IMR-90 (cell line): ENCODE results near the gene GRB14. TPM values are rescaled to one million over a fixed set of nuclear protein-coding genes. Genes with fewer than 3 reads are reported as not detected.

Source experiments
- ATAC-seq: fragments of 200-7000 bp; cut with Tn5 transposase; 2 replicates; pipeline ENCODE4 v1.9.1; 2020; ENCODE audit warnings: low read depth, mild to moderate bottlenecking, moderate library complexity
- BruUV-seq: library from RNA; stranded (reverse); fragments of 400-500 nt; replicated peaks from 2 replicates; lab custom pipeline; 2021; lab: Mats Ljungman, UMichigan
- CTCF ChIA-PET: fragments of 300-600 bp; formaldehyde crosslinking; extraction: SDS; loops from one replicate; lab custom pipeline; 2021; ENCODE audit warnings: antibody characterized with exemption; lab: Yijun Ruan, JAX
- POLR2A ChIA-PET: fragments of 300-600 bp; sonication (Branson Sonifier 250); formaldehyde crosslinking; loops from one replicate; lab custom pipeline; 2022; ENCODE audit warnings: antibody characterized with exemption; ENCODE audit not compliant: unreplicated experiment; lab: Charles Lee
- DNase-seq: peaks from one replicate; pipeline ENCODE4 v3.0.0; 2013
- H2AFZ ChIP-seq: replicated peaks from 2 replicates; pipeline ENCODE3; 2013; ENCODE audit warnings: low read length, mild to moderate bottlenecking; ENCODE audit not compliant: poor library complexity
- H2AK5ac ChIP-seq: 2 replicates; pipeline ENCODE4 v1.6.1; 2013; ENCODE audit warnings: low read depth, low read length, inconsistent platforms
- H2AK9ac ChIP-seq: replicated peaks from 2 replicates; pipeline ENCODE3; 2013; ENCODE audit warnings: mild to moderate bottlenecking, low read depth, low read length, moderate library complexity; ENCODE audit not compliant: poor library complexity
- H2BK120ac ChIP-seq: 2 replicates; pipeline ENCODE4 v1.6.1; 2013; ENCODE audit warnings: low read depth, low read length, inconsistent platforms
- H2BK15ac ChIP-seq: 3 replicates; pipeline ENCODE4 v1.6.1; 2013; ENCODE audit warnings: low read depth, low read length, inconsistent platforms
- H2BK20ac ChIP-seq: 2 replicates; pipeline ENCODE4 v1.6.1; 2013; ENCODE audit warnings: low read depth, mild to moderate bottlenecking, inconsistent platforms, low read length, moderate library complexity
- H2BK5ac ChIP-seq: 2 replicates; pipeline ENCODE4 v1.6.1; 2013; ENCODE audit warnings: mild to moderate bottlenecking, low read depth, low read length, inconsistent platforms; ENCODE audit not compliant: poor library complexity, severe bottlenecking
- H3K14ac ChIP-seq: replicated peaks from 2 replicates; pipeline ENCODE4 v1.6.1; 2013; ENCODE audit warnings: low read depth, low read length, inconsistent platforms
- H3K18ac ChIP-seq: 2 replicates; pipeline ENCODE4 v1.6.1; 2013; ENCODE audit warnings: low read depth, low read length, control low read depth
- H3K23ac ChIP-seq: 2 replicates; pipeline ENCODE4 v1.6.1; 2013; ENCODE audit warnings: low read depth, low read length, inconsistent platforms
- H3K27ac ChIP-seq: 2 replicates; pipeline ENCODE4 v1.5.1; 2013; ENCODE audit warnings: mild to moderate bottlenecking, control low read depth, low read length; ENCODE audit not compliant: insufficient read depth
- H3K27me3 ChIP-seq: 2 replicates; pipeline ENCODE4 v1.6.1; 2013; ENCODE audit warnings: low read length; ENCODE audit not compliant: control insufficient read depth, insufficient read depth
- H3K36me3 ChIP-seq: 2 replicates; pipeline ENCODE4 v1.6.1; 2013; ENCODE audit warnings: low read length, mixed read lengths; ENCODE audit not compliant: control insufficient read depth, insufficient read depth
- H3K4ac ChIP-seq: 2 replicates; pipeline ENCODE4 v1.6.1; 2013; ENCODE audit warnings: low read depth, low read length, inconsistent platforms
- H3K4me1 ChIP-seq: 2 replicates; pipeline ENCODE4 v1.6.1; 2013; ENCODE audit warnings: low read length, mixed read lengths; ENCODE audit not compliant: control insufficient read depth, insufficient read depth
- H3K4me2 ChIP-seq: 2 replicates; pipeline ENCODE4 v1.6.1; 2013; ENCODE audit warnings: low read depth, mild to moderate bottlenecking, control low read depth, low read length, moderate library complexity
- H3K4me3 ChIP-seq: 2 replicates; pipeline ENCODE4 v1.5.1; 2013; ENCODE audit warnings: low read depth, mild to moderate bottlenecking, control low read depth, low read length, moderate library complexity; ENCODE audit not compliant: insufficient read depth
- H3K56ac ChIP-seq: 2 replicates; pipeline ENCODE4 v1.6.1; 2013; ENCODE audit warnings: low read length, inconsistent platforms; ENCODE audit not compliant: insufficient read depth; ENCODE audit errors: extremely low read depth
- H3K79me1 ChIP-seq, 2 experiments: 2 replicates each; pipeline ENCODE4 v1.6.1; 2013; ENCODE audit warnings: low read length in 2 of 2, inconsistent platforms in 1 of 2, low read depth in 1 of 2
- H3K9ac ChIP-seq: 2 replicates; pipeline ENCODE4 v1.6.1; 2013; ENCODE audit warnings: low read depth, low read length, control low read depth
- H3K9me1 ChIP-seq: 2 replicates; pipeline ENCODE4 v1.6.1; 2013; ENCODE audit warnings: low read length, inconsistent platforms; ENCODE audit not compliant: insufficient read depth
- H3K9me3 ChIP-seq: 2 replicates; pipeline ENCODE4 v1.6.1; 2013; ENCODE audit warnings: low read length; ENCODE audit not compliant: control insufficient read depth, insufficient read depth
- H4K20me1 ChIP-seq: 2 replicates; pipeline ENCODE4 v1.6.1; 2013; ENCODE audit warnings: low read length, inconsistent platforms; ENCODE audit not compliant: insufficient read depth
- H4K5ac ChIP-seq: 2 replicates; pipeline ENCODE4 v1.6.1; 2013; ENCODE audit warnings: mild to moderate bottlenecking, low read depth, low read length, control low read depth
- H4K8ac ChIP-seq, 2 experiments: 2 replicates each; pipeline ENCODE4 v1.6.1; 2013; ENCODE audit warnings: low read depth in 2 of 2, low read length in 2 of 2, control low read depth in 1 of 2, inconsistent platforms in 1 of 2
- H4K91ac ChIP-seq: 2 replicates; pipeline ENCODE4 v1.6.1; 2013; ENCODE audit warnings: low read depth, low read length, inconsistent platforms; ENCODE audit not compliant: insufficient read depth
- BHLHE40 ChIP-seq: fragments of 150-350 bp; IDR thresholded peaks from 2 replicates; pipeline ENCODE4 v1.6.1; 2016; ENCODE audit warnings: mild to moderate bottlenecking, low read depth, low read length
- CEBPB ChIP-seq: IDR thresholded peaks from 2 replicates; pipeline ENCODE4 v1.6.1; 2012; ENCODE audit warnings: low read depth, low read length, improper control_type of control experiment
- CHD1 ChIP-seq: IDR thresholded peaks from 2 replicates; pipeline ENCODE4 v1.6.1; 2012; ENCODE audit warnings: low read depth, low read length, improper control_type of control experiment
- FOS ChIP-seq: fragments of 150-350 bp; IDR thresholded peaks from 2 replicates; pipeline ENCODE4 v1.6.1; 2016; ENCODE audit warnings: low read depth, low read length
- MAFK ChIP-seq: IDR thresholded peaks from 2 replicates; pipeline ENCODE4 v1.6.1; 2012; ENCODE audit warnings: low read depth, low read length, improper control_type of control experiment
- MAZ ChIP-seq: IDR thresholded peaks from 2 replicates; pipeline ENCODE4 v1.6.1; 2012; ENCODE audit warnings: low read depth, mild to moderate bottlenecking, low read length, improper control_type of control experiment, moderate library complexity, borderline replicate concordance
- MXI1 ChIP-seq: IDR thresholded peaks from 2 replicates; pipeline ENCODE4 v1.6.1; 2012; ENCODE audit warnings: low read depth, mild to moderate bottlenecking, low read length, moderate library complexity, borderline replicate concordance
- NFE2L2 ChIP-seq: fragments of 150-350 bp; IDR thresholded peaks from 2 replicates; pipeline ENCODE4 v1.6.1; 2016; ENCODE audit warnings: low read depth, mild to moderate bottlenecking, low read length
- POLR2A ChIP-seq: IDR thresholded peaks from 2 replicates; pipeline ENCODE4 v1.6.1; 2012; ENCODE audit warnings: mild to moderate bottlenecking, low read depth, low read length
- RAD21 ChIP-seq: IDR thresholded peaks from 2 replicates; pipeline ENCODE4 v1.6.1; 2012; ENCODE audit warnings: low read length, improper control_type of control experiment
- RCOR1 ChIP-seq: IDR thresholded peaks from 2 replicates; pipeline ENCODE4 v1.6.1; 2012; ENCODE audit warnings: mild to moderate bottlenecking, low read length, improper control_type of control experiment; ENCODE audit not compliant: insufficient replicate concordance
- RFX5 ChIP-seq: IDR thresholded peaks from 2 replicates; pipeline ENCODE4 v1.8.0; 2012; ENCODE audit warnings: low read depth, mild to moderate bottlenecking, low read length, moderate library complexity
- SMC3 ChIP-seq: fragments of 150-350 bp; IDR thresholded peaks from 2 replicates; pipeline ENCODE4 v1.6.1; 2016; ENCODE audit warnings: low read depth, mild to moderate bottlenecking, antibody characterized with exemption, low read length, moderate library complexity
- WGBS, 2 experiments: methylation state at CpG; one replicate each; pipeline versions ENCODE4 v1.1.5 to v1.1.7; 2013; ENCODE audit warnings: missing lambda C conversion rate in 2 of 2; ENCODE audit not compliant: insufficient read length in 1 of 2; ENCODE audit errors: extremely low coverage in 2 of 2; 5-methylcytosine and 5-hydroxymethylcytosine counted together
- dilution Hi-C: fragments of 300-500 bp; cut with HindIII; formaldehyde crosslinking; loops from one replicate; pipeline ENCODE4 v1.14.3; 2018; ENCODE audit warnings: low sequenced_read_pairs; ENCODE audit not compliant: unreplicated experiment
- in situ Hi-C: fragments of 300-500 bp; cut with MboI; formaldehyde crosslinking; loops from 3 replicates; pipeline ENCODE4 v1.14.3; 2019; ENCODE audit warnings: low sequenced_read_pairs, inconsistent platforms, mixed read lengths
- intact Hi-C: fragments of 100-400 bp; cut with micrococcal nuclease; formaldehyde crosslinking; loops from 2 replicates; pipeline ENCODE4 v1.10.0; 2022
- polyA plus RNA-seq, 3 experiments: library from polyadenylated mRNA; depleted of rRNA; stranded (reverse); fragments of >200 nt; gene quantifications; 2 replicates each; pipeline ENCODE4 v1.2.3, GENCODE V29; 2012; ENCODE audit warnings: low replicate concordance in 1 of 3
- total RNA-seq: library from RNA; depleted of rRNA; stranded (reverse); fragments of >200 nt; gene quantifications from 2 replicates; pipeline ENCODE4 v1.2.3, GENCODE V29; 2012
- TF ChIP-seq, protein P1 (sequence below): fragments of 150-350 bp; IDR thresholded peaks from 2 replicates; pipeline ENCODE4 v1.6.1; 2017; ENCODE audit warnings: mild to moderate bottlenecking, antibody characterized with exemption, low read length, low read depth
- TF ChIP-seq, protein P2 (sequence below): conservative IDR thresholded peaks from 2 replicates; pipeline ENCODE4 v1.5.1; 2012; ENCODE audit warnings: mild to moderate bottlenecking, low read depth, low read length, improper control_type of control experiment
- TF ChIP-seq, protein P3 (sequence below): fragments of 150-350 bp; IDR thresholded peaks from 2 replicates; pipeline ENCODE4 v1.6.1; 2016; ENCODE audit warnings: low read depth, mild to moderate bottlenecking, low read length, moderate library complexity, borderline replicate concordance

GRB14 gene
- total and polyA plus RNA-seq, 2 of the 4 experiments (the other 2 are of a cell fraction) = not detected

DNA sequence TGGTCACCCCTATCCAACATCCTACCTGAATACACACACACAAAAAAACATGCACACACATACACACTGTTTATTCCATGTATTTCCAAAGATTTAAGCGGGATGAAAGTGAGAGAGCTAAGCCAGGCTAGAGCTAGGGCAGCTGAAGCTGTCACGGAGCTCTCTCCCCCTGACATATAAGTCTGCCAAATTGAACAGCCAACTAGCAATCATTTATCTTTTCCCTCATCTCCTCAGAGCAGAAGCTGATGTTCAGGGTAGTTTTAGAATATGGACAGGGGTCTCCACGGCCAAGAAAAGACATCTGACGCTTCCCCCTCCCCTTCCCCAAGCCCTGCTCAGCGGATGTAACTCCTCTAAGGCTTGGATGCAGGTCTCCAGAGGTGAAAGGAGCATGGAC lies 171.6 kb downstream of the GRB14 start:
- Histone ChIP-seq H2BK15ac (no peak overlapping the region), H2BK5ac (no peak overlapping the region), H4K8ac (no peak overlapping the region), H4K91ac (no peak overlapping the region), H4K5ac (no peak overlapping the region), H4K20me1 (no peaks in the 10 kb centered on the region), H3K4me3 (no peak overlapping the region), H3K9me1 (no peaks in the 10 kb centered on the region), H3K27me3 (no peaks in the 10 kb centered on the region), H3K27ac (no peak overlapping the region), H3K9me3 (no peaks in the 10 kb centered on the region), H3K14ac (no peak overlapping the region), H3K4me1 (no peaks in the 10 kb centered on the region), H3K79me1 (no peaks in the 10 kb centered on the region), H2AK9ac (no peak overlapping the region), H2AFZ (no peak overlapping the region), H3K4me2 (no peak overlapping the region), H2AK5ac (no peak overlapping the region), H3K4ac (no peak overlapping the region), H3K36me3 (no peaks in the 10 kb centered on the region), H3K18ac (no peak overlapping the region), H3K23ac (no peak overlapping the region), H3K9ac (no peak overlapping the region), H2BK20ac (no peak overlapping the region), H2BK120ac (no peak overlapping the region), H3K56ac (no peak overlapping the region)
- TF ChIP-seq, protein P1, sequence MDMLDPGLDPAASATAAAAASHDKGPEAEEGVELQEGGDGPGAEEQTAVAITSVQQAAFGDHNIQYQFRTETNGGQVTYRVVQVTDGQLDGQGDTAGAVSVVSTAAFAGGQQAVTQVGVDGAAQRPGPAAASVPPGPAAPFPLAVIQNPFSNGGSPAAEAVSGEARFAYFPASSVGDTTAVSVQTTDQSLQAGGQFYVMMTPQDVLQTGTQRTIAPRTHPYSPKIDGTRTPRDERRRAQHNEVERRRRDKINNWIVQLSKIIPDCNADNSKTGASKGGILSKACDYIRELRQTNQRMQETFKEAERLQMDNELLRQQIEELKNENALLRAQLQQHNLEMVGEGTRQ = no peak
- TF ChIP-seq FOS (no peak), BHLHE40 (no peak), MXI1 (no peak), POLR2A (no peak), CHD1 (no peak), RFX5 (no peak), RAD21 (no peak), SMC3 (no peak), CEBPB (no peak), NFE2L2 (no peak), MAZ (no peak), MAFK (no peak), RCOR1 (no peak)
- TF ChIP-seq, protein P2, sequence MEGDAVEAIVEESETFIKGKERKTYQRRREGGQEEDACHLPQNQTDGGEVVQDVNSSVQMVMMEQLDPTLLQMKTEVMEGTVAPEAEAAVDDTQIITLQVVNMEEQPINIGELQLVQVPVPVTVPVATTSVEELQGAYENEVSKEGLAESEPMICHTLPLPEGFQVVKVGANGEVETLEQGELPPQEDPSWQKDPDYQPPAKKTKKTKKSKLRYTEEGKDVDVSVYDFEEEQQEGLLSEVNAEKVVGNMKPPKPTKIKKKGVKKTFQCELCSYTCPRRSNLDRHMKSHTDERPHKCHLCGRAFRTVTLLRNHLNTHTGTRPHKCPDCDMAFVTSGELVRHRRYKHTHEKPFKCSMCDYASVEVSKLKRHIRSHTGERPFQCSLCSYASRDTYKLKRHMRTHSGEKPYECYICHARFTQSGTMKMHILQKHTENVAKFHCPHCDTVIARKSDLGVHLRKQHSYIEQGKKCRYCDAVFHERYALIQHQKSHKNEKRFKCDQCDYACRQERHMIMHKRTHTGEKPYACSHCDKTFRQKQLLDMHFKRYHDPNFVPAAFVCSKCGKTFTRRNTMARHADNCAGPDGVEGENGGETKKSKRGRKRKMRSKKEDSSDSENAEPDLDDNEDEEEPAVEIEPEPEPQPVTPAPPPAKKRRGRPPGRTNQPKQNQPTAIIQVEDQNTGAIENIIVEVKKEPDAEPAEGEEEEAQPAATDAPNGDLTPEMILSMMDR = no peak
- TF ChIP-seq, protein P3, sequence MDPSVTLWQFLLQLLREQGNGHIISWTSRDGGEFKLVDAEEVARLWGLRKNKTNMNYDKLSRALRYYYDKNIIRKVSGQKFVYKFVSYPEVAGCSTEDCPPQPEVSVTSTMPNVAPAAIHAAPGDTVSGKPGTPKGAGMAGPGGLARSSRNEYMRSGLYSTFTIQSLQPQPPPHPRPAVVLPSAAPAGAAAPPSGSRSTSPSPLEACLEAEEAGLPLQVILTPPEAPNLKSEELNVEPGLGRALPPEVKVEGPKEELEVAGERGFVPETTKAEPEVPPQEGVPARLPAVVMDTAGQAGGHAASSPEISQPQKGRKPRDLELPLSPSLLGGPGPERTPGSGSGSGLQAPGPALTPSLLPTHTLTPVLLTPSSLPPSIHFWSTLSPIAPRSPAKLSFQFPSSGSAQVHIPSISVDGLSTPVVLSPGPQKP = no peak
- CTCF ChIA-PET = interaction anchor here (0.6 kb wide), 1 partner anchor 844 kb away, joined by 3 read pairs; no protein-coding TSS in a partner anchor
- no CpG with 5 or more reads among the region's 5 CpGs for WGBS, 2 experiments
- no peak for ATAC-seq
- dilution Hi-C loops = no loop called here
- in situ Hi-C loops = no loop called here
- no TSS peak for BruUV-seq
- DNase-seq = no peak
- POLR2A ChIA-PET = no interaction called here
- intact Hi-C loops = no loop called here
